C4-2B (cell line): ENCODE results near the gene PASD1.

Experiments used
- CTCF ChIP-seq: fragments of 450-650 bp; conservative IDR thresholded peaks from 2 replicates; pipeline ENCODE4 v1.5.1; 2017; ENCODE audit warnings: mild to moderate bottlenecking
- ZFX ChIP-seq: fragments of 450-650 bp; IDR thresholded peaks from 2 replicates; pipeline ENCODE4 v1.6.1; 2017

- TF ChIP-seq CTCF, result no peak
- no peak for TF ChIP-seq ZFX
Observed at GRCh38 chrX:151723156-151723760, 159.8 kb downstream of the PASD1 start.
